Measurements from ENCODE around the gene ANKRD9. TPM values are rescaled to one million over a fixed set of nuclear protein-coding genes. Genes with fewer than 3 reads are reported as not detected.
A peak's percentile ranks its signal among the peaks of the same experiment; 100 is the strongest.

The ANKRD9 gene
- total and polyA plus RNA-seq, 2 of the 13 experiments (the other 11 are each of a cell fraction or from before 2014, with no cell fraction given) = 10.0 to 15.0 TPM

DNA sequence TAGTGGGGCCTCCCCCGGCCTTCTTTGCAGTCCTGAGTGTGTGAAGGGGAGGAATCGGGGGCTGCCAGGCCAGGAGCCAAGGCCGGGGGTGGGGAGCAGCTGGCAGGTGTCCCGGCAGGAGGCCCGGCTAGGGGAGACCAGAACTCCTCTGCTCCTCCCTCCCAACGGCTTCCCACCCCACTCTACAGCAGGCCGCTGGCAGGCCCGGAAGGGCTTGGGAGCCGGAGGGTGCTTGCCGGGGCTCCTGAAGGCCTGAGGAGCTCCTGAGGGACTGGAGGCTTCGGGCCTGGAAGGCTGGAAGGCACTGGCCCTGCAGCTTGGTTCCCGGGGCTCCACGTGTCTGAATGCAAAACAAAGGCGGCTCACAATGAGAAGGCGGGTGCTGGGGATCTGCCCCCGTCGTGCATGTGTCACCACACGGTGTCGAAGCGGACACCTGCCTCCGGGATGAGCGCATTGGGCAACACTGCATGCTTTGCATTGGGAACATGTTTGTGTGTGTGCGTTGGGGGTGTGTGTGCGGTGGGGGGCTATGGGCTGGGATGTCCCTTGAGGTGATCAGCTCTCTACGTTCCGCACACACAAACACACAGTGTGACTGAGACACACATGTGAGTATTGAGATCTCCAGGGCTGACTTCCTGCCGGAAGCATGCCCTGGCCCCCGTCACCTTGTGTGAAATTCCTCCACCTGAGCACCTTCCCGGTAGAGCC is 30.9 kb upstream of the ANKRD9 start (continued):
- TF ChIP-seq, protein P1, sequence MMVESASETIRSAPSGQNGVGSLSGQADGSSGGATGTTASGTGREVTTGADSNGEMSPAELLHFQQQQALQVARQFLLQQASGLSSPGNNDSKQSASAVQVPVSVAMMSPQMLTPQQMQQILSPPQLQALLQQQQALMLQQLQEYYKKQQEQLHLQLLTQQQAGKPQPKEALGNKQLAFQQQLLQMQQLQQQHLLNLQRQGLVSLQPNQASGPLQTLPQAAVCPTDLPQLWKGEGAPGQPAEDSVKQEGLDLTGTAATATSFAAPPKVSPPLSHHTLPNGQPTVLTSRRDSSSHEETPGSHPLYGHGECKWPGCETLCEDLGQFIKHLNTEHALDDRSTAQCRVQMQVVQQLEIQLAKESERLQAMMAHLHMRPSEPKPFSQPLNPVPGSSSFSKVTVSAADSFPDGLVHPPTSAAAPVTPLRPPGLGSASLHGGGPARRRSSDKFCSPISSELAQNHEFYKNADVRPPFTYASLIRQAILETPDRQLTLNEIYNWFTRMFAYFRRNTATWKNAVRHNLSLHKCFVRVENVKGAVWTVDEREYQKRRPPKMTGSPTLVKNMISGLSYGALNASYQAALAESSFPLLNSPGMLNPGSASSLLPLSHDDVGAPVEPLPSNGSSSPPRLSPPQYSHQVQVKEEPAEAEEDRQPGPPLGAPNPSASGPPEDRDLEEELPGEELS (CRISPR knock-in tag; IDR thresholded peaks at IDR 0.05) = no peak
- TF ChIP-seq HOXD1 (CRISPR knock-in tag; IDR thresholded peaks at IDR 0.05) (no peak), SMC3 (IDR thresholded peaks at IDR 0.05; ENCODE audit: low read length) (no peak), ZFP37 (CRISPR knock-in tag; IDR thresholded peaks at IDR 0.05; ENCODE audit: borderline replicate concordance) (no peak), ZBED4 (CRISPR knock-in tag; IDR thresholded peaks at IDR 0.05; ENCODE audit: borderline replicate concordance) (no peak; the same call in 1 of the 2 replicates), RFXAP (CRISPR knock-in tag; IDR thresholded peaks at IDR 0.05; ENCODE audit: borderline replicate concordance) (no peak), MYNN (CRISPR knock-in tag; IDR thresholded peaks at IDR 0.05; ENCODE audit: low read depth) (peak; percentile 75; the same call in 1 of the 2 replicates), ZNF235 (CRISPR knock-in tag; IDR thresholded peaks at IDR 0.05; ENCODE audit: borderline replicate concordance) (peak; percentile 50; the same call in 1 of the 2 replicates), THAP11 (CRISPR knock-in tag; IDR thresholded peaks at IDR 0.05) (no peak), TERF1 (CRISPR knock-in tag; IDR thresholded peaks at IDR 0.05) (no peak), BCL3 (CRISPR knock-in tag; IDR thresholded peaks at IDR 0.05) (no peak), RELA (CRISPR knock-in tag; IDR thresholded peaks at IDR 0.05) (no peak)
- TF ChIP-seq, protein P2, sequence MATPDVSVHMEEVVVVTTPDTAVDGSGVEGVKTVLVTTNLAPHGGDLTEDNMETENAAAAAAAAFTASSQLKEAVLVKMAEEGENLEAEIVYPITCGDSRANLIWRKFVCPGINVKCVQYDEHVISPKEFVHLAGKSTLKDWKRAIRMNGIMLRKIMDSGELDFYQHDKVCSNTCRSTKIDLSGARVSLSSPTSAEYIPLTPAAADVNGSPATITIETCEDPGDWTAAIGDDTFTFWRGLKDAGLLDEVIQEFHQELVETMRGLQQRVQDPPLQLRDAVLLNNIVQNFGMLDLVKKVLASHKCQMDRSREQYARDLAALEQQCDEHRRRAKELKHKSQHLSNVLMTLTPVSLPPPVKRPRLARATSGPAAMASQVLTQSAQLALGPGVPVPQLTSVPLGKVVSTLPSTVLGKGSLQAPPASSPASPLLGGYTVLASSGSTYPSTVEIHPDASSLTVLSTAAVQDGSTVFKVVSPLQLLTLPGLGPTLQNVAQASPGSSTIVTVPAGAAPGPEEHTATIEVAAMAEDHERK (CRISPR knock-in tag; IDR thresholded peaks at IDR 0.05; ENCODE audit: low read depth) = no peak
- TF ChIP-seq, protein P3, sequence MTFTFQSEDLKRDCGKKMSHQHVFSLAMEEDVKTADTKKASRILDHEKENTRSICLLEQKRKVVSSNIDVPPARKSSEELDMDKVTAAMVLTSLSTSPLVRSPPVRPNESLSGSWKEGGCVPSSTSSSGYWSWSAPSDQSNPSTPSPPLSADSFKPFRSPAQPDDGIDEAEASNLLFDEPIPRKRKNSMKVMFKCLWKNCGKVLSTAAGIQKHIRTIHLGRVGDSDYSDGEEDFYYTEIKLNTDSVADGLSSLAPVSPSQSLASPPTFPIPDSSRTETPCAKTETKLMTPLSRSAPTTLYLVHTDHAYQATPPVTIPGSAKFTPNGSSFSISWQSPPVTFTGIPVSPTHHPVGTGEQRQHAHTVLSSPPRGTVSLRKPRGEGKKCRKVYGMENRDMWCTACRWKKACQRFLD (CRISPR knock-in tag; IDR thresholded peaks at IDR 0.05; ENCODE audit: borderline replicate concordance) = no peak
- TF ChIP-seq, protein P4, sequence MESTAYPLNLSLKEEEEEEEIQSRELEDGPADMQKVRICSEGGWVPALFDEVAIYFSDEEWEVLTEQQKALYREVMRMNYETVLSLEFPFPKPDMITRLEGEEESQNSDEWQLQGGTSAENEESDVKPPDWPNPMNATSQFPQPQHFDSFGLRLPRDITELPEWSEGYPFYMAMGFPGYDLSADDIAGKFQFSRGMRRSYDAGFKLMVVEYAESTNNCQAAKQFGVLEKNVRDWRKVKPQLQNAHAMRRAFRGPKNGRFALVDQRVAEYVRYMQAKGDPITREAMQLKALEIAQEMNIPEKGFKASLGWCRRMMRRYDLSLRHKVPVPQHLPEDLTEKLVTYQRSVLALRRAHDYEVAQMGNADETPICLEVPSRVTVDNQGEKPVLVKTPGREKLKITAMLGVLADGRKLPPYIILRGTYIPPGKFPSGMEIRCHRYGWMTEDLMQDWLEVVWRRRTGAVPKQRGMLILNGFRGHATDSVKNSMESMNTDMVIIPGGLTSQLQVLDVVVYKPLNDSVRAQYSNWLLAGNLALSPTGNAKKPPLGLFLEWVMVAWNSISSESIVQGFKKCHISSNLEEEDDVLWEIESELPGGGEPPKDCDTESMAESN (CRISPR knock-in tag; conservative IDR thresholded peaks at IDR 0.05) = no peak
